Fibroblast of skin of left biceps (primary cell): ENCODE results near the gene PSME2.
A peak's percentile ranks its signal among the peaks of the same experiment; 100 is the strongest.

Source experiments
- DNase-seq, 2 experiments: peaks; one replicate each; pipeline ENCODE4 v3.0.0-alpha.2; 2013; ENCODE audit warnings: low read depth in 2 of 2

Gene PSME2

DNA sequence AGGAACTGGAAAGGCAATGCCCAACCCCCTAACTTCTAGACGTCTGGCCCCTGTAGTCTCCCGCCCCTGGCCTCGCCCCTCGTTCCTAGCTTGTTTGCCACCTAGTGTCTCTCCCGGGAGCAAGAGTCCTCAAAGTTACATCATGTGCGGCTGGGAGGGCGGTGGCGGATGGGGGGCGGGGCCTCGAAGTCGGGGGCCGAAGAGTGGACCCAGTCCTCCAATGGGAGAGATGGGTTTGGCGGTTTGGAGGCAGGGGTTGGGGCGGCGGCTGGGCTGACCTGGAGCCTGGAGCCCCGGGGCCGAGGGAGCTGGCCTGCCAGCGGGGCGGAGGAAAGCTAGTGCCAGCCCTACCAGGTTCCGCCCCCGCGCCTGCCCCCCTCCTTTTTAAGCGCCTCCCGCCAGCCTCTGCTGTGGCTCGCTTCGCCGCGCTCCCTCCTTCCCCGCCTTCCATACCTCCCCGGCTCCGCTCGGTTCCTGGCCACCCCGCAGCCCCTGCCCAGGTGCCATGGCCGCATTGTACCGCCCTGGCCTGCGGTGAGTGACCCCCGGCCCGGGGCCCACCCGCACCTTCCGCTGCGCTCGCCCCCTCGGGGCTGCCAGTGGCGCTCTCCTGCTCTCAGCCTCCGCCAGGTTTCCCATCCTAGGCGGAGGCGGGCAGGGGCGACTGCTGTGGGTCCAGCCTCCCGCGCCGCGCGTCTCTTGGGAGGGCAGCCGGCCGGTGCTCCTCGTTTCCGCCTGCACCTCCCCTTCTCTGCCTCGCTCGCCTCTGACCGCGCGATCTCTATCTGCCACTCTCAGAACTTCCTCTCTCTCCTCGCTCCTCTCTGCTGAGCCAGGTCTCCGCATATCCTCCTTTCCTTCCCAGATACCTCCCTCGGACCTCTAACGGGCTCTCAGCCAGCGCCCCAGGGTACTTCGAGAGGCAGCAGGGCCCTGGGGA lies 52.2 kb downstream of the PSME2 start, which contains the start of gene PCK2:
Gene PCK2, plus strand, starts transcription at position 411 of the 940 bp plus-strand sequence. Its CDS starts 95 bp downstream, at position 506.
- peak; percentile 94 for DNase-seq
